Stimulated activated CD4-positive, alpha-beta T cell treated with anti-CD3 and anti-CD28 coated beads, Interleukin-1b, Interleukin-23, amount 100 ng/mL, for 24 hours (primary cell): Measurements from ENCODE around the gene TBC1D17.

Source experiments
- DNase-seq, 4 experiments: peaks; one replicate each; pipeline ENCODE4 v3.0.0-alpha.2; 2020; ENCODE audit warnings: low read depth in 4 of 4, low spot score in 1 of 4

TBC1D17 gene

GRCh38 chr19:49890349-49891311 is 13.1 kb downstream of the TBC1D17 start:
- DNase-seq, result peak; percentile 24 to 61 (median 40)

GRCh38 chr19:49891393-49891792 is 13.9 kb downstream of the TBC1D17 start:
- DNase-seq, result no peak

GRCh38 chr19:49892716-49893115 is 15.2 kb downstream of the TBC1D17 start:
- no peak for DNase-seq

GRCh38 chr19:49894011-49894664 is 16.6 kb downstream of the TBC1D17 start:
- DNase-seq, result no peak

GRCh38 chr19:49894879-49895565 is 17.5 kb downstream of the TBC1D17 start:
- peak in 1 of 4 experiments; percentile 45 for DNase-seq

- DNase-seq, result peak in 1 of 4 experiments; percentile 45
Observed at GRCh38 chr19:49895566-49896297, 18.2 kb downstream of the TBC1D17 start.

- DNase-seq, result peak in 1 of 4 experiments; percentile 52
Observed at GRCh38 chr19:49896863-49897621, 19.5 kb downstream of the TBC1D17 start, which contains the start of gene IL4I1. Gene IL4I1 (minus strand): TSS chr19:49896887. CDS start chr19:49896160, 727 bp downstream.

- no peak for DNase-seq
Observed at GRCh38 chr19:49904136-49904535, 26.6 kb downstream of the TBC1D17 start.

GRCh38 chr19:49906879-49907564 is 29.5 kb downstream of the TBC1D17 start:
- no peak for DNase-seq

- no peak for DNase-seq
Observed at GRCh38 chr19:49907745-49908446, 30.4 kb downstream of the TBC1D17 start.

- no peak for DNase-seq
Observed at GRCh38 chr19:49908480-49909420, 31.2 kb downstream of the TBC1D17 start.

- DNase-seq, result no peak
Observed at GRCh38 chr19:49910179-49910578, 32.7 kb downstream of the TBC1D17 start.

GRCh38 chr19:49911381-49912145 is 34.1 kb downstream of the TBC1D17 start:
- no peak for DNase-seq

- DNase-seq, result no peak
Observed at GRCh38 chr19:49912965-49913685, 35.6 kb downstream of the TBC1D17 start.

GRCh38 chr19:49913720-49914119 is 36.2 kb downstream of the TBC1D17 start:
- no peak for DNase-seq

- DNase-seq, result no peak
Observed at GRCh38 chr19:49915271-49915670, 37.8 kb downstream of the TBC1D17 start.
